Measurements from ENCODE around the gene CAND1.

- TF ChIP-seq POLR2A (IDR thresholded peaks at IDR 0.05) (no peak), CTCF (IDR thresholded peaks at IDR 0.05) (no peak)
These were observed 89.7 kb downstream of the CAND1 start for GRCh38 chr12:67358781-67359338.

All from Peyer's patch (tissue), 4 donors.